ENCODE results near the gene NRSN2. TPM values are rescaled to one million over a fixed set of nuclear protein-coding genes. Genes with fewer than 3 reads are reported as not detected.
A peak's percentile ranks its signal among the peaks of the same experiment; 100 is the strongest.

Gene NRSN2
- total RNA-seq, 1 experiment from 2014 or later = 1.9 TPM

GRCh38 chr20:370151-370600, 23.3 kb downstream of the NRSN2 start:
- intact Hi-C loops (cut with micrococcal nuclease) = no loop called here
- Histone ChIP-seq H3K9me2 (ENCODE audit: insufficient read depth) (no peaks in the 10 kb centered on the region), H3K9me3 (ENCODE audit: control insufficient read depth in 1 of 2, insufficient read depth in 1 of 2, low read depth in 1 of 2, low read length in 2 of 2) (no peaks in the 10 kb centered on the region), H3K79me2 (ENCODE audit: insufficient read depth, low read length) (no peaks in the 10 kb centered on the region), H3K27ac (ENCODE audit: low read depth, low read length) (peak overlapping the region; percentile 84), H3K27me3 (ENCODE audit: insufficient read depth, low read length) (no peaks in the 10 kb centered on the region), H4K20me1 (ENCODE audit: insufficient read depth) (no peaks in the 10 kb centered on the region), H3K4me1 (ENCODE audit: control insufficient read depth in 1 of 2, insufficient read depth in 2 of 2, low read length in 2 of 2) (peaks cover 77 to 81% of the 10 kb centered on the region in 2 experiments), H3K36me3 (ENCODE audit: control insufficient read depth in 1 of 2, insufficient read depth in 2 of 2, low read length in 2 of 2) (no peaks in the 10 kb centered on the region), H2AFZ (ENCODE audit: low read depth, low read length, poor library complexity, severe bottlenecking) (peak overlapping the region; percentile 46), H3K4me3 (replicated peaks in 1 of 2; ENCODE audit: low read depth in 1 of 2, low read length in 2 of 2) (peak overlapping the region in 1 of 2 experiments; percentile 7; a peak in 2 of 4 replicates), H3K4me2 (ENCODE audit: low read length) (peak overlapping the region; percentile 39), H3K9ac (ENCODE audit: low read length) (peak overlapping the region; percentile 25)
- CTCF ChIA-PET = interaction anchor here (2.6 kb wide), 1 partner anchor 15 kb away, joined by 6 read pairs; no protein-coding TSS in a partner anchor
- no TSS peak for BruUV-seq (replicated peaks)
- POLR2A ChIA-PET = interaction anchor here (0.7 to 29.0 kb wide), 6 partner anchors 6 to 75 kb away, joined by 3 to 779 read pairs (median 324); partner anchors contain the start of genes NRSN2, RBCK1, SOX12 and TRIB3
- ATAC-seq (no peak), DNase-seq (ENCODE audit: low read depth, low spot score) (no peak)
- TF ChIP-seq ATF3 (IDR thresholded peaks at IDR 0.05) (no peak), ZNF274 (IDR thresholded peaks at IDR 0.05; ENCODE audit: low read depth, low read length) (no peak), RAD21 (IDR thresholded peaks at IDR 0.05; ENCODE audit: low read depth) (no peak), MAX (IDR thresholded peaks at IDR 0.05) (no peak), ELF1 (IDR thresholded peaks at IDR 0.05; ENCODE audit: borderline replicate concordance, low read depth) (no peak), EGR1 (IDR thresholded peaks at IDR 0.05; ENCODE audit: low read depth) (no peak), ZBTB33 (IDR thresholded peaks at IDR 0.05; ENCODE audit: extremely low read depth, insufficient replicate concordance, low read length) (no peak), CTCF (IDR thresholded peaks at IDR 0.05 in 2 of 3, conservative IDR thresholded peaks at IDR 0.05 in 1 of 3; ENCODE audit: borderline replicate concordance in 1 of 3, insufficient read depth in 1 of 3, low read depth in 2 of 3, low read length in 2 of 3) (no peak), EZH2phosphoT487 (IDR thresholded peaks at IDR 0.05; ENCODE audit: borderline replicate concordance) (no peak), SP1 (IDR thresholded peaks at IDR 0.05; ENCODE audit: low read depth) (no peak), YY1 (IDR thresholded peaks at IDR 0.05; ENCODE audit: extremely low read depth, insufficient replicate concordance, low read depth, low read length) (no peak), POLR2A (IDR thresholded peaks at IDR 0.05; ENCODE audit: borderline replicate concordance, extremely low read depth, insufficient read depth, insufficient read length) (no peak), JUND (IDR thresholded peaks at IDR 0.05) (no peak), TCF7L2 (IDR thresholded peaks at IDR 0.05; ENCODE audit: borderline replicate concordance, extremely low read depth, insufficient read depth, insufficient read length) (no peak), SRF (IDR thresholded peaks at IDR 0.05; ENCODE audit: low read depth) (no peak), CBX3 (IDR thresholded peaks at IDR 0.05; ENCODE audit: low read depth) (no peak), POLR2AphosphoS5 (IDR thresholded peaks at IDR 0.05; ENCODE audit: low read depth, low read length) (no peak)
- RAD21 ChIA-PET (ENCODE audit: low non-redundant PET in 1 of 2, low total read pairs in 2 of 2, uncharacterized antibody in 2 of 2, unreplicated experiment in 2 of 2) = interaction anchor here in 1 of 2 experiments (0.7 kb wide), 1 partner anchor 58 kb away, joined by 3 read pairs; no protein-coding TSS in a partner anchor
